ENCODE results near the gene ABLIM2.

- peak in 1 of 2 donors; percentile 13 for TF ChIP-seq POLR2A (IDR thresholded peaks at IDR 0.05)
- TF ChIP-seq CTCF (IDR thresholded peaks at IDR 0.05 in 4 of 5, conservative IDR thresholded peaks at IDR 0.05 in 1 of 5) = peak in 1 of 5 experiments; percentile 10
These were observed 68.3 kb downstream of the ABLIM2 start for GRCh38 chr4:8090312-8090711.

All from gastrocnemius medialis (tissue), 4 donors.